Inflammatory macrophage (primary cell): Measurements from ENCODE around the gene EPHA3.

Experiments
- DNase-seq, 2 donors: peaks; one replicate each; pipeline ENCODE4 v3.0.0-alpha.2; 2020 to 2022

EPHA3 gene

DNA sequence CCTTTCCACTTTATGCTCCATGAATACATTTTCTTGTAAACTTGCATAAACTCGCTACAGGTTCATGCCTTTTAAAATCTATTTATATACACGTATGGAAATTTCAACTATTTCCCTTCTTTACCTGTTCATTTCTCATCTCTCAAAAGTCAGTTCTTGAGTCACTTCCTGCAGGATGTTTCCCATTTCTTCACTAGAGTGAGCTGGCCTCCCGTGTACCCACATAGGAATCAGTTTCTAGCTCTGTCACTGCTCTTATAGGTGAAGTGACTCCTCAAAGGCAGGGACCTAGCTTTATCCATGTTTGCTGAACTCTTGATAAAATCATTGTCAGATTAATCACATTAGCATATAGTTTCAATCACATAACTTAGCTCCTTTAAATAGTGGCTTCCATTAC lies 259.7 kb downstream of the EPHA3 start:
- no peak for DNase-seq

DNA sequence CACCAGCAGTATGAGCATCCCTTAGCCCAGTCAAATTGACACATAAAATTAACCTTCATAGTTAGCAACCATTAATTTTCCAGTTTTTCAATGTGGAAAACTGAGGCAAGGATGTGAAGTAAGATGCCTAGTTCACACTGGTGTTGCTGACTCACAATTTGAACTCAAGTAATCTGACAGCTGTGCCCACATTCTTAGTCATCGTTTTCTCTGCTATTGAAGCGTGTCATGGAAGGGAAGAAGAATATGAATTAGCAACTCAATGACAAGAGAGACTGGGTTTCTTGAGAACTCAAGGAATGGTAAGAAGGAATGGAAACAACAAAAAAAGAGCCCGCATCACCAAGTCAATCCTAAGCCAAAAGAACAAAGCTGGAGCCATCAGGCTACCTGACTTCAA lies 261.4 kb downstream of the EPHA3 start:
- DNase-seq: no peak

DNA sequence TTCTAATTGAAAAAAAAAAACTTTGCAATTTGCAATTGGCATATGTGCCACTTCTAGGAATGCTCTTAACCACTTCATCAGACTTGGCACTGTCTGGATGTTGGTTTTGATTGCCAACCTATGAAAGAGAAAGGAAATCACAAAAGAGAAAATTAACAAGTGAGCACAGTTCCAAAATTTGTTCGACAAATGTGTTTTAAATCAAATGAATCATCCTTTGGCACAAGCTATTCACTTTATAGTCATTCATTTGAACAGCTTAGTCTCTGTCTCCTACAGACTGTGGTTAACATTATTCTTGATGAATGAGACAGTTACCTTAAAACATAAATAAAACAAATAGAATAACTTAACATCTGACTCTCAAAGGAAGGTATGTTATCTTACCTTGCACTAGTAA lies 265.0 kb downstream of the EPHA3 start:
- no peak for DNase-seq

DNA sequence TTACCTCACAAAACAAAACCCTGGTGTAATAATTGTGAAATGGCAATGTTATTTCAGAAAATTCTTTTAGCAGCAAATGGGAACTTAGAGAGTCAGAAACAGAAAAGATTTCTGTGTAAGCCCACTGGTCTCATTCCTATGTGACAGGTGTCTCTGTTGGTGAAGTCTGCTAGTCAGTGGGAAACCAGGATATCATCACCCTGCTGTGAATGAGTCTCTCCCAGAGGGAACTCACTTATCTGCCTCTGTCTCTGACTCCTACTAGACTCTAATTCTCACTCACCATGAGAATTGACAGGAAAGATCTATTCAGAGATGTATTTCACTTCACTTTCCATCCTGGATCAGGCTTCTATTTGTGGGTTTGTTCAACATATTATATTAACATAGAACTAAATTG lies 266.0 kb downstream of the EPHA3 start:
- no peak for DNase-seq

DNA sequence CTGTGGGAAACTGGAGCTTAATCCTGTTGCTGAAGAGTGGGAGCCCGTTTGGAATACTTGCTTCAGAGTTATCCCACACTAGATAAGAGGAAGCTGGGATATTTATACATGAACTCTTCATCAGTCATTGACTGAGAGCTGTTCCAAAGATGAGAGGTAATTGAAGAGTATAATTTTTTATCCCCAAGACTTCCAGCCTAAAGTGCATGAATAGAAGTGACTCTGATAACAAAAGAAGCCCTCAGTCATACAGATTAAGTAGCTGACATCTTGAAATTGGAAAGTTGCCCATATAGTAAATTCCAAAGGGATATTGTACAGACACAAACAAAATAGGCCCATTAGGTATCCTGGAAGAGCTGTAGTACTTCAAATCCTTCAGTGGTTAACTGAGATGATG lies 268.0 kb downstream of the EPHA3 start:
- no peak for DNase-seq

DNA sequence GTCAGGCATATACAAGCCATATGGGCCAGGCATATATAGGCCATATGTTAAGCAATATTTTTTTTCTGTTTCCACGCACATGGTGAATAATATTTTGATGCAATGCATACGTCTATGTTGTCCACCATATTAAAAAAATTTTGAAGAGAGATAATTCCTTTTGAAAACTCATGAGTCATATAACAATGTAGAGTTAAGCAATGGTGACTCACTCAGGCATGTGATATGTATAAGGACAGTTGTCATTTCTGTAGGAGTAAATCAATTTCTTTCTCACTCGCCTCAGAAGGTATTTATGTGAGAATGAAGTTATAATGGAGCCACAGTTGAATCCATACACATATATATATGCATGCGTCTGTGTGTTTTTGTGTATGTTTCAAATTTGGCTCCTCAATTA lies 272.6 kb downstream of the EPHA3 start:
- no peak for DNase-seq

DNA sequence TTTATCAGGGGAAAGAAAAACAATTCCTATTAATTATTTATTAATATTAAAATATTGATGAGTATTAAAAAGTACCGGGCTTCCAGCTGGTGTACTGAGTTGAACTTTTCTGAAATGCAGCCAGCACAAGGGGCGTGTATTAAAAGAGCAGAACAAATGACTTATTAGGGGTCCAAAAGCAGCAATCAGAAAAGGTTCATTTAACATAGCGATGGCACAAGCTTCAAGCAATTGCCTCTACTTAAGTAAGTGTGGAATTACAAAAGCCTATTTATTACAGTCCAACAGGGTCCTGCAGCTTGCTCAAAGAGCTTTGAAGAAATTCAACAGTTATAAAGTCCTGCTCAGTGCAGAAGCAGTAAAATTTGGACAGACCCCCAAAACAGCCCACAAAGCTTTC lies 285.6 kb downstream of the EPHA3 start:
- DNase-seq: no peak

DNA sequence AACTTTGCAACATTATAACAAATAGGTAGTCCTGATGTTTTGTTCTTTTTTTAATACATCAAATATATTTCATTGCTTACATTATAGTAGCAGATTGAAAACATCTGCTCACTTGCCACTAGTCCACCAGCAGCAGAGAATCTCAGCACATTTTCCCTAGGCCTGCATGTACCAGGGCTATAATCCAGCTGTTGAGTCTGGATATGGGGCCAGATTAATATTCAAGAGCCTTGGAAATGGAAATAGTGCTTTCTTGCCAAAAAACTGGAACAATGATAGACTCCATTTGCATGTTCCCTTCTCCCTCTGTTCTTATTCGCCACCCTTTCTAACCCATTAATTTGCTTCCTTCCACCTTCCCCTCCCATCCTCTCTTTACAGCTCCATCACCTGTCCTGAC lies 288.0 kb downstream of the EPHA3 start:
- no peak for DNase-seq

DNA sequence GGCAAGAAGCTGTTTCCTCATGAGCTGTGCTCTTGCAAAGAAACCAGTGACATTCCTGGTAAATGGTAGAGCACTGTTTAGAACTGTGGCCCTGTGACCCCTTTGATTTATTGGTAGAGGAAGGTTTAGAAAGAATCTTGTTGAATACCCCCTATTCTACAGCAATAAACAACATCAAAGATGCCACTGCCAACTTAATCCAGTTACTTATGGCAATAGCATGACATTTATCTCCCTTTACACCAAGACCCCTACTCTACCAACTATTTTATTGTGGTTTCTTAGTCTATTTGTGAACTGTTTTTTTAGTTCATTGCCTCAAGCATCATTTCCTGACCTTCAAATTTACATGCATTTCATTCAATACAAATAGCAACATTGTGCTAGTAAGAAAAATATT lies 288.6 kb downstream of the EPHA3 start:
- no peak for DNase-seq

DNA sequence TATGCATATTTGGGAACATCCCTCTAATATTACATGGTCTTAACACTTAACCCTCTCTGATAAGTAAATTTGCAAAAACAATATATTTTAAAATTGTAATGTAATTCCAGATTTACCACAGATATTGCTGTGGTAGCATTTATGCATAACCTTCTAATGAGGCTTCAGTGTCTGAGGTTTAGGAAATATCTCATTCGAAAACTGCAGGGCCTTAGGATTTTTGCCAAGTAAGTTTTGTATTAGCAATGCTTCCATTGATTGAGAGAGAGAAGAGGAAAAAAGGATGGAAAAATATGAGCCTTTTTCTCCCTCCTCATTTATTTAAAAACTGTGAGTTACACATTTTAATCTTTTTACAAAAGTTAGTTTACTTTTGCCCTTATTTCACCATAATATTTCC lies 294.6 kb downstream of the EPHA3 start:
- no peak for DNase-seq

DNA sequence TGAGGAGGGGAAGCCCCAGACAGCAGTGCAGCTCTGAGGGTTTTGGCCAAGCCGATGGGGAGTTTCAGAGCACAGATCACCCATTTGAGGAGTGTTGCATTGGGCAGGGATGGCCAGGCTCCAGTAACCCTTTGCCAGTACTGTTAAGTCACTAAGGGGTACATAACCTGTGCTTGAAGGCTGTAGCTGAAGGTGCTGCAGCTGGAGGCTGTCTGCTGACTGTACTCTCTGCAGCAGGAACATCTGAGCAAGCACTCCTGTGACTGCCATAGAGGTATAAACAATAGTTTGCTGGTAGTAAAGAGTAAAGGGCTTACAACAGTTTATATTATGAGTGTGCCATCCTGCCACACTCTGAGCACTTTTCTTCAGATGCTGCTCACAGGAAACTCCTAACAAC lies 297.8 kb downstream of the EPHA3 start:
- DNase-seq: no peak

DNA sequence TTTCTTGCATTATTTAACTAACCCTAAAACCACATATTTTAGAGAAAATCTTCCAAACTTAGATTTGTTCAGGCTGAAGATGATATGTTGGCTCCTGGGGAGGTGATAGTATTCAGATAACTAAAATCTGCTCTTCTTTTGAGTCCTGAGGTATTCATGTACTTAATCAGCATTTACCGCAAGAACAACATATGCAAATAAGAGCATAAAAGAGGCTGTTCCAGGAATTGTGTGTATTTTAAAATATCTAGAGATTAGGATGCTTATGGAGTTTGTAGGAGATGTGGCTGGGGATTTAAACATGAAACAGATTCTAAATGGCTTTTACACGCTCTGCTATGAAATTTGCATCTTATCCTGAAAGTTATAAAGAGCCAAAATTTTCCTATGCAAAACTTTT lies 298.2 kb downstream of the EPHA3 start:
- DNase-seq: no peak

DNA sequence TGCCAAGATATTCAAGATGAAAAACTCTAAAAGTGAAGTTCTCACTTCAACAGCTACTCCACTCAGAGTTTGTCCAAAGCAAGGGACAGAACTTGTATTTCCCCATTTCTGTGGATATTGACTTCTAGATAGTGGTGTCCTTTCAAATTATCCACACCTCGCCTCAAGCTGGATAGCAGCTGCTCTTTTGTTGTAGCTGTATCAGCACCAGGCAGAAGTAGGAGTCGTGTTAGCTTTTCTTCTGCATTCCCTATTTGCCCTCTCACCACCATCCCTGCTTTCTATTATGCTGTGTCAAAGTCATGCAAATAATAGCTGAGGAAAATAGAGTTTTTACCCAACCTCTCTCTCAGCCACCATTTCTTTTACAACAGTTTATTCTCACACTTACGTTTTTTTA lies 303.8 kb downstream of the EPHA3 start:
- no peak for DNase-seq

DNA sequence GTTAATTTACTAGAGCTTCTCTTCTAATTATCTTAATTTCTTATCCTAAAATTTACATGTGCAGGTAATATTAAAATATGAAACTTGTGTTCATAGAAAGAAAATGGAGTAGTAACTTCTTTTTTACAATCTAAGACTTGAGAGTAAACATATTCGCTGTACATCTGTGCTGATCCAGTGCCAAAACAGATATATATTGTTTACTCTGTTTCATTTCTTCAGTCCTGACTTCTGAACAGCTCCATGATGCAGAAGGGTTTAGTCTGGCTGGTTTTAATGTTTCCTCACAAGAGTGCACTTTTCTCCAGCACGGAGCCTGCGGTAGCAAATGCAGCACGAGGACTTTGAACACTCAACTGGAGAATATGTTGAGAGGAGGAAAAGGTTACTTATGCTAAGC lies 306.8 kb downstream of the EPHA3 start:
- DNase-seq: no peak

DNA sequence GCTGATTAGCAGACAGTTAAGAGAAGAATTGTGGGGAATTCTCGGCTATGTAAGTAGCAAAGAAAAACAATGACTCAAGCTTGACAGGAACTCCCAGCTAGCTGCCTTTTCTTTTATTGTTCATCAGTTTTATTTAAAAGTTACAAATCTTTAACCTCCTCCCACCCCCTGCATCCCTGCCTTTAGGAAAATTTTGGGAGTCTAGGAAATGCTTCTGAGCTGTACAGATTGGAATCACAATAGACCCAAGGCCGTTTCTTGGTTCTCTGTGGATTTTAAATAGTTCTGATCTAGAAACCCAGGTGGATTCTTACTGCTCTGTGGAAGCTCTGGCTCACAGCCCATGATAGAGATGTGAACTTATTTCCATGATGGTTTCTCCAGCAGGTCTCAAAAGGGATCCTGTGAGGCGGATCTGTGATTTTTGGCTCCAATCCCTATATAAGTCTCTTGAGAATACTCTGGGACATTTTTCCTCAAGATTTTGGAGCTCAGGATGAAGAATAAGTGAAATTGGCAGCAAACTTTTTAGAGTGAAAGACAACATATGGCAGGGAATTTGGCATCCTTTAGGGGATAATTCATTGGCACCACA lies 312.3 kb downstream of the EPHA3 start:
- DNase-seq: no peak

DNA sequence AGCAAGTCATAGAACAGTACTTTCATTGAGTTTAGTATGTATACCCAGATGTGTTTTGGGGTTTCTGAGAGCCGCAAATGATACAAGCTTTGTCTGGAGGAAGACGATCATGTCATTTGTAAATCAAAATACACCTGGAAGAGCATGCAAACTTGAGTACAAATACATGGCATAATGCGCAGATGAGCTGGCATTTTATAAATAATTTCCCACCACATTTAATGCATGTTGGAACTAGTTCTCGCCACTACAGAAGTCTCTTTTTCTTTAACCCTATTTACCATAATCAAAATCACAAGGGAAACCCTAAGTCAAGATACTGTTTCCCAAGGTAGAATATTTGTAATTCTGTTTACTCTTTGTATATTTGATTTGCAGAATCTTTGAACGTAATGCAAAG lies 318.6 kb downstream of the EPHA3 start:
- DNase-seq: no peak

DNA sequence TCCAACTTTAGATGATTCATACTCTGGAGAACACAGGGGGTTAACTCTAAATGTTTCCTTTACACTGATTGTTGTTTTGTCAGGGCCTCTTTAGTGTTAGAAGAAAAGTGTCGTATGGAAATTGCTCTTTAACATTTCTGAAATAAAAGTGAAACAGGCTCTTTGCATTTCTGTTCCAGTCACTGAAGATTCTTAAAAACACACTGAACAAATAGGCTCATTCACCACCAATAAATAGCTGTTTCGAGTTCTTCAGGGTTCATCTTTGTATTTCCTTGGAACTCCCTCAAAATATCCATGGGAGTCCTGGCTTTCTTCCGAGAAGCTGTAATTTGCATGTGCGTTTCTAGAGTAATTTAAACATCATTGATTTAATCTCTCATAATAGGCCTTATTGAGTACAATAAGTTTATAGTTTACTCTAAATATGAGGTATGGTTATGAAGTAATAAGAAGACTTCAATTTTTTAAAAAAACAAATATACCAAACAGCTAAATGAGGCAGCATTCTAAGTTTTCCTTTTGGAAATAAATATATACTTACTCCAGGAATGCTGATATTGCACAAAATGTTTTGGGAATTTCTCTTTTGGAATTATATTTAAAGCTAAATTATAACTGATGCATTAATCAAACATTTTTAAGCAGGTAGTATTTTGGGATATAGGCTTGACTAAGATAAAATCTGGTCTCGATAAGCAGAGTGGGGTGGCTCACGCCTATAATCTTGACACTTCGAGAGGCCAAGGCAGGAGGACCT lies 327.4 kb downstream of the EPHA3 start:
- DNase-seq: no peak

DNA sequence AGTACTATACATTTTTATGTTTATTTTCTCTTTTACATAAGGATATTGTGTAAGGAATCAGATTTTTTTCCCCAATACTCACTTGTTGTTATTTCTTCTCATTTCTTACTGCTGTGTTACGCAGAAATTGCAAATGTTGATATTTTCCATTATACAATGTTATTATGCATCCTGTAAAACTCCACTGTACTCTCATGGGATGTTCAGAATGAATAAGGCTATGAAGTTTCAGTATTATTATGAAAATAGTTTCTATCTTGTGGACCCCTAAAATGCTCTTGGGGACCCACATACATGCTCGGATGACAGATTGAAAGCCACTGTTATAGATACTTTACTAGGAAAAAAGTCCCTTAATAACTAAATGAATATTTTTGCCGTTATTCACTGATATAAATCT lies 329.4 kb downstream of the EPHA3 start:
- no peak for DNase-seq

DNA sequence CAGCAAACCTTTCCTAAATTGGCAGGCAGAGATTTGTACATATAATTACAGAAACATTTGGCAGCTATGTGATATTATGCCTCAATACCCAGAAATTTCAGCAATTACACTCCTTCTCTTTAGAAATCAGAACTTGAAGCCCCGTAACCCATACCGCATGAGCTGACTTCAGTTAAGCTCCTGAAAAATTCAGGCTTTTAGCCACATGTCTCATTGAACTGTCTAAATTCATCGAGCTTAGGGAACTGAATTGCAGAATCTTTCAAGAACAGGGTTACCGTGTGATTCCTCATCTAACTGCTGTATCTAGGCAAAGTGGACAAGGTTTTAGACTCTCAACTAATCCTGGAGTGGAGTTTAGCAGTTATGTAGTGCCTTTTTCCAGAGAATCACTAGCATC lies 333.0 kb downstream of the EPHA3 start:
- DNase-seq: no peak

DNA sequence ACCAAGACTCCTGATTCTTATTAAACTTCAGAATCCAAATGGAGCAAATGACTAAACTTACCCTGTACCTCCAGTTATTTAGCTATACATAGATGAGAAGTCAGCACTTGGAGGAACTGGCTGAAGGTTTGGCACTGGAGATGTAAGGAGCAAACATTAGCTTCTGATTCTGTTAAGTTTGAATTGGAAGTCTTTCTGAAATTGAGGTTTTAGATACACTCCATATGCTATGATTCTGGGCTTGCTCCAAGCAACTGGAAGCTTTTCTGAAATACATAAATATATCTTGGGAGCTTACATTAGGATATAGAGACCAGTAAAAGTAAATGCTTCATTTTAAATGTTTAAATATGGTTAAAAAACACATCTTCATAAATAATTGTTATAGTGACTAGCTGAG lies 333.7 kb downstream of the EPHA3 start:
- no peak for DNase-seq

DNA sequence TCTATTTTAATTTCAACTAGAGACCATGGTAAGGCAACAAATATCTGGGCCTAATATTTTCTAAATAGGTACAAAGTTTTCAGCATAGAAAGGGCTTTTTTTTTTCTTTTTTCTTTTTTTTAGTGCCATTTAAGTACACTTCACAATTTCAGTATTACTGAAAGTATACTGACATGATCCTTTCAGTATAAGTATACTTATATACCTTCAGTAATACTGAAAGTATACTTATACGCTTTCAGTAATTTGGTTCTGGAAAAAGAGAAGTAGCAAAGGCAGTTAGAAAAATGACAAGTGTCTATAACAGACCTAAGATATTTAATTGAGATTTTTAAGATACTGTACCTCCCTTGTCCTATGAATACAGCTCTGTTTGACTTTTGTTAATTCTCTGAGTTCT lies 339.2 kb downstream of the EPHA3 start:
- no peak for DNase-seq

DNA sequence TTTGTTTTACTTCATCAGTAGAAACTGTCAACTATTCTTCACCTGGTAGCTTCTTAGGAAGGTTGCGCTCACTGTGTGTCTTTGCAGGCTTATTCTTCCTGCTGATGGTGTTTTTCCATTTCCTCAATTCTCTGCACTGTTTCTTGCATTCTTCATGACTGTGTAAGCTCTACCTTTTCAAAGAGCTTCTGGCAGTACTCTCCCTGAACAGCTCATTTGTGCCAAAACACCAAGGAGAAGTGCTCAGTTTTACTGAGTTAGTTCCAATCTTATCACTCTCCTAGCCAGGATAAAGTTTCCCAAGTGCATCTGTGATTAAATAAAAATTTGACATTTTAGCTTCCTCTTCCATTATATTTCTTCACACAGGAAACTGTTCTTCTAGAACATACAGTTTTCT lies 339.8 kb downstream of the EPHA3 start:
- DNase-seq: no peak

DNA sequence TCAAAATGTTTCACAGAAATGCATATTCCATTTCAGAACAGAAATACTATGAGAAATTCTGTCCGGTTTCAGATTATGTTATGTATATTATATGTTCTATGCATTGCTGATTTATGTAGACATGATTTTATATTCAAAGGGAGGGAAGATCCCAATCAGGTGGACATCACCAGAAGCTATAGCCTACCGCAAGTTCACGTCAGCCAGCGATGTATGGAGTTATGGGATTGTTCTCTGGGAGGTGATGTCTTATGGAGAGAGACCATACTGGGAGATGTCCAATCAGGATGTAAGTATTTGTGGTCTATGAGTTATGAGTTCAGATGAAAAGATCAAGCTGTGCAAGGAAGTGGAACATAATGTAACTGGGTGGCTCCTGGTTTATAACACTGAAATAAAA lies 341.7 kb downstream of the EPHA3 start:
- no peak for DNase-seq

DNA sequence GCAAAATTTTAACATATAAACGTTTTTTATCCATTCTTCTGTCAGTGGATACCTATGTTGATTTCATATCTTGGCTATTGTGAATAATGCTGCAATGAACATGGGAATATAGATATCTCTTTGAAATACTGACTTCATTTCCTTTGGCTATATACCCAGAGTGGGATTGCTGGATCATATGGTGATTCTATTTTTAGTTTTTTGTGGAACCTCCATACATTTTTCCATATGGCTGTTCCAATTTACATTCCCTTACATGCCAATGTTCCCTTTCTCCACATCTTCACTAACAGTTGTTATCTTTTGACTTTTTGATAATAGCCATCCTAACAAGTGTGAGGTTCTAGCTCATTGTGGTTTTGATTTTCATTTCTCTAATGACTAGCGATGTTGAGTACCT lies 344.6 kb downstream of the EPHA3 start:
- no peak for DNase-seq

DNA sequence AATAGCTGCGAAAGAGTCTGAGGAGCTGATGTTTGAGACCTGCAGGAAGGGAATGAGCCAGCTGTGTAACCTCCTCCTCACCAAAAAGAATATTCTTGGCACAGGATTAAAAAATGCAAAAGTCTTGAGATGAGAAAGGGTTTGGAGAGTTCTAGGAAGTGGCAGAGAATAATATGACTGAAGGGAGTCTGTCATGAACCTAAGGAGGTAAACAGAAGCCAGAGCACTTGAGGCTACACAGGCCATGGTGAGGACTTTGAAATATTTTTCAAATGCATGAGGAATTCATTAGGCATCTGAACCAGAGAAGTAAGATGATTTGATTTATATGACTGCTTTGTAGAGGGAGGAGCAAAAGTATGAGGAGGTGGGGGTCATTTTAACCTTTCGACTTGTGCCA lies 347.8 kb downstream of the EPHA3 start:
- DNase-seq: no peak
